Activated naive CD4-positive, alpha-beta T cell treated with anti-CD3 and anti-CD28 coated beads, Interleukin-2, amount 10 ng/mL, durations not matched to agents 7 days and 5 days (primary cell): ENCODE results near the gene DEFB114.
"Not testable (repeated sequence)": the region's sequence is repeated elsewhere in the genome, so short reads cannot be mapped to it uniquely, and the experiment has no call there.

ENCODE experiments used
- CTCF ChIA-PET: fragments of 350-600 bp; sonication (Branson Sonifier 250); formaldehyde crosslinking; loops from one replicate; lab custom pipeline; 2021; ENCODE audit warnings: antibody characterized with exemption; lab: Charles Lee
- DNase-seq: peaks from one replicate; pipeline ENCODE4 v3.0.0-alpha.2; 2020
- H3K27ac Mint-ChIP-seq: one replicate; pipeline ENCODE4 v1.8.0; 2021; ENCODE audit warnings: mild to moderate bottlenecking, moderate library complexity, mixed read lengths
- H3K27me3 Mint-ChIP-seq: one replicate; pipeline ENCODE4 v1.8.0; 2021; ENCODE audit warnings: mild to moderate bottlenecking, mixed read lengths
- H3K36me3 Mint-ChIP-seq: one replicate; pipeline ENCODE4 v1.8.0; 2021; ENCODE audit warnings: mixed read lengths
- H3K4me1 Mint-ChIP-seq: one replicate; pipeline ENCODE4 v1.8.0; 2021; ENCODE audit warnings: mixed read lengths
- H3K4me3 Mint-ChIP-seq: one replicate; pipeline ENCODE4 v1.8.0; 2021; ENCODE audit warnings: mild to moderate bottlenecking, moderate library complexity, mixed read lengths
- H3K9me3 Mint-ChIP-seq: one replicate; pipeline ENCODE4 v1.8.0; 2021; ENCODE audit warnings: mixed read lengths

DEFB114 gene

DNA sequence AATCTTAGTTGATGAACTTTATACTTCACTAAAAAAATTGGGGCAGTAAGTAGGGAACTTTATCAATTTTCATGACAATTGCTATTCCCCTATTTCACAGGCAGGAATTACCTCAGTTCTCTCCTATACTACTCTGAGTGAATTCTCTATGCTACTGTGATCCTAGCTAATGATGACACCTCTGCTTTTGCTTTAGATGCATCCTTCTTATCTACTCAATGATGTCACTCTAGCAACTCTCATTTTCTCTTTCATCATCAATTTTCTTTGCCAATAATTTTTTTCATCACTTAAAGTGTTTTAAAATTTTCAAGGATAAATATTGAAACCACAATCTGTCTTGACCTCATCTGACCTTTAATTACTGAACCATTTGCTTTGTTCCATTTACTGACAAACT is 8.1 kb downstream of the DEFB114 start:
- no peaks in the 10 kb centered on the region for H3K36me3 Mint-ChIP-seq
- H3K27ac Mint-ChIP-seq: no peak overlapping the region
- H3K4me1 Mint-ChIP-seq: no peaks in the 10 kb centered on the region
- no peak for DNase-seq
- H3K4me3 Mint-ChIP-seq: no peak overlapping the region
- CTCF ChIA-PET: no interaction called here
- no peaks in the 10 kb centered on the region for H3K9me3 Mint-ChIP-seq
- no peaks in the 10 kb centered on the region for H3K27me3 Mint-ChIP-seq

DNA sequence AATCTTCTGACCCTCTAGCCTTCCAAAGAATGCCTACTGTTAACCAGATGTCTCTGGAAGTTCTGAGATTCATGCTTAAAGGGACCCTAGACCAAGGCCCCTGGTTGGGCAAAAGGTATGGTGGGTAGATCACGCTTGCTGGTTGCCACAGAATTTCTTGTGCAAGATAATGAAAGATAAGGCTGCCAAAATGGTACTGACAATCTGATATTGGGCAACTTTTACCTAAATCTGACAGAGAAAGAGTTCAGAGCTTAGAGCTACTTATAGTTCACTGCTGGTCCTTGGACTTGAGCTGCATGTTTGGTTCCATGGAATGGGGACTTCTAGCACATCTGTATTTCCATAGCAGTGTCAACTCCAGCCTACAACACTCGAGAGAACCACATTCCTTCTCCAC is 12.0 kb downstream of the DEFB114 start:
- Mint-ChIP-seq H3K4me1 (no peaks in the 10 kb centered on the region), H3K27me3 (no peaks in the 10 kb centered on the region), H3K27ac (no peak overlapping the region), H3K36me3 (no peaks in the 10 kb centered on the region), H3K9me3 (peaks cover 2% of the 10 kb centered on the region), H3K4me3 (no peak overlapping the region)
- CTCF ChIA-PET: no interaction called here
- DNase-seq: no peak

DNA sequence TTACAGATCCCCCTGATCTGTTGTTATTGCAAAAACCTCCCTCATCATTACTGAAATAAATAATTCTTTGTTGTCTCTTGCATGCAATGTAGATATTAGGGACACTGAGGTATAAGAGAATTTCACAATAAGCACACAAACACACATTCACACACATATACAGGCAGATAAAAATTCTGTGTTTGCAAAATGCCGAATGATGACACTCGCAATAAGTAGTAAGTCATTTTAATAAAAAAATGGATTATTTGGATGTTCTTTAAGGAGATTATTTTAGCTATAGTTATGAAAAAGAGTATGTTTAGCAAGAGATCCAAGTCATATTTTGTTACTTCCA is 13.6 kb downstream of the DEFB114 start:
- Mint-ChIP-seq H3K4me3 (no peak overlapping the region), H3K9me3 (peaks cover 2% of the 10 kb centered on the region), H3K4me1 (no peaks in the 10 kb centered on the region), H3K27me3 (no peaks in the 10 kb centered on the region), H3K27ac (no peak overlapping the region), H3K36me3 (no peaks in the 10 kb centered on the region)
- no peak for DNase-seq
- CTCF ChIA-PET: no interaction called here

DNA sequence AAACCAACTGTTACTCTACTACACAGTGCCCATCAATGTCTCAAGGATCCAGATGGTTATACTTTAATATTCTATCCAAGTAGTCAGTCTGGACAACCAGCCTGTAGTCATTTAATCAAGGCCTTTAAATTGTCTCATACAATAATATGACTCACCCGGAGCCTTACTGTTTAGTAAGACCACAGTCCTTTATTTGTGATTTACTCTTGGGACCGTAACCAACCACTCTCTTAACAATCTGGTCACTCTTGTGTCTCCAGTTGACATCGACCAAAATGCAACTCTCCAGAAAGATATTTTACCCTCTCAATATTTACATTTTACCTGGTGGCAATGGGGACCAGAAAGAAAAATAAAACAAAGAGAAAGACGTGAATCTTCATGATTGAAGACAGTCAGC is 14.9 kb downstream of the DEFB114 start:
- Mint-ChIP-seq H3K36me3 (no peaks in the 10 kb centered on the region), H3K9me3 (peaks cover 9% of the 10 kb centered on the region), H3K4me3 (no peak overlapping the region), H3K4me1 (no peaks in the 10 kb centered on the region), H3K27ac (no peak overlapping the region), H3K27me3 (no peaks in the 10 kb centered on the region)
- DNase-seq: no peak
- CTCF ChIA-PET: no interaction called here

GRCh38 chr6:49946835-49947234 is 17.1 kb downstream of the DEFB114 start:
- Mint-ChIP-seq H3K27ac (no peak overlapping the region), H3K27me3 (no peaks in the 10 kb centered on the region)
- CTCF ChIA-PET: no interaction called here

GRCh38 chr6:49944068-49944467 is 19.9 kb downstream of the DEFB114 start:
- H3K4me1 Mint-ChIP-seq, CTCF ChIA-PET, DNase-seq, H3K27me3 Mint-ChIP-seq, H3K4me3 Mint-ChIP-seq, H3K36me3 Mint-ChIP-seq, H3K9me3 Mint-ChIP-seq, H3K27ac Mint-ChIP-seq: not testable (repeated sequence)

More at GRCh38 chr6:49946835-49947234, 17.1 kb downstream of the DEFB114 start:
- H3K4me3 Mint-ChIP-seq: no peak overlapping the region
- peaks cover 11% of the 10 kb centered on the region for H3K9me3 Mint-ChIP-seq
- no peaks in the 10 kb centered on the region for H3K4me1 Mint-ChIP-seq
- no peaks in the 10 kb centered on the region for H3K36me3 Mint-ChIP-seq
- no peak for DNase-seq

GRCh38 chr6:49939993-49940498 is 23.9 kb downstream of the DEFB114 start:
- Mint-ChIP-seq H3K27me3 (no peaks in the 10 kb centered on the region), H3K27ac (no peak overlapping the region), H3K36me3 (no peaks in the 10 kb centered on the region), H3K4me3 (no peak overlapping the region), H3K9me3 (peaks cover 8% of the 10 kb centered on the region), H3K4me1 (no peaks in the 10 kb centered on the region)
- CTCF ChIA-PET: no interaction called here
- DNase-seq: no peak

GRCh38 chr6:49937811-49938210 is 26.2 kb downstream of the DEFB114 start:
- Mint-ChIP-seq H3K27ac (no peak overlapping the region), H3K9me3 (no peaks in the 10 kb centered on the region), H3K27me3 (no peaks in the 10 kb centered on the region), H3K4me3 (no peak overlapping the region), H3K4me1 (no peaks in the 10 kb centered on the region), H3K36me3 (no peaks in the 10 kb centered on the region)
- no peak for DNase-seq
- CTCF ChIA-PET: no interaction called here

DNA sequence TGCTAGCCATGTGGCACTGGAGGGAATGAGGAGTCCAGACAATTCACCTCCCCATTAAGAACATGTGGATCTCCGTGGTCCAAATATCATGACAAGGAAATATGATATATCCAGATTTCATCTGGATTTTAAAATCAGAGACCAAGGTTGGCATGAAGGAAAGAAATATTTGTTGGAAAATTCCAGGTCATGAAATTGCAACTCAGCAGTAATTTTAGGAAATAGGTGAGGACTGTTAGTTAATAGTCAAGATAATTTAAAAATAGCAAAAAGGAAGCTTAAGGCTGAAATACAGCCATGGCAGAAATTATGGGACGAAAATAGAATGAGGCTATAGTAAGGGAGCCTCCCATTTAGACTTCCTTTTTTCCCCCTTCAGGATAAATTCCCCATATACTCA is 26.9 kb downstream of the DEFB114 start:
- Mint-ChIP-seq H3K9me3 (no peaks in the 10 kb centered on the region), H3K36me3 (no peaks in the 10 kb centered on the region), H3K27ac (no peak overlapping the region), H3K4me1 (no peaks in the 10 kb centered on the region), H3K4me3 (no peak overlapping the region), H3K27me3 (no peaks in the 10 kb centered on the region)
- no peak for DNase-seq
- CTCF ChIA-PET: no interaction called here

GRCh38 chr6:49935387-49935786 is 28.6 kb downstream of the DEFB114 start:
- Mint-ChIP-seq H3K27ac (no peak overlapping the region), H3K4me3 (no peak overlapping the region), H3K4me1 (no peaks in the 10 kb centered on the region), H3K27me3 (no peaks in the 10 kb centered on the region), H3K9me3 (no peaks in the 10 kb centered on the region), H3K36me3 (no peaks in the 10 kb centered on the region)
- no peak for DNase-seq
- CTCF ChIA-PET: no interaction called here

GRCh38 chr6:49934770-49935169 is 29.2 kb downstream of the DEFB114 start:
- CTCF ChIA-PET: no interaction called here
- H3K36me3 Mint-ChIP-seq: no peaks in the 10 kb centered on the region
- no peaks in the 10 kb centered on the region for H3K4me1 Mint-ChIP-seq
- no peak overlapping the region for H3K27ac Mint-ChIP-seq
- no peaks in the 10 kb centered on the region for H3K27me3 Mint-ChIP-seq
- no peak overlapping the region for H3K4me3 Mint-ChIP-seq
- no peaks in the 10 kb centered on the region for H3K9me3 Mint-ChIP-seq
- no peak for DNase-seq

DNA sequence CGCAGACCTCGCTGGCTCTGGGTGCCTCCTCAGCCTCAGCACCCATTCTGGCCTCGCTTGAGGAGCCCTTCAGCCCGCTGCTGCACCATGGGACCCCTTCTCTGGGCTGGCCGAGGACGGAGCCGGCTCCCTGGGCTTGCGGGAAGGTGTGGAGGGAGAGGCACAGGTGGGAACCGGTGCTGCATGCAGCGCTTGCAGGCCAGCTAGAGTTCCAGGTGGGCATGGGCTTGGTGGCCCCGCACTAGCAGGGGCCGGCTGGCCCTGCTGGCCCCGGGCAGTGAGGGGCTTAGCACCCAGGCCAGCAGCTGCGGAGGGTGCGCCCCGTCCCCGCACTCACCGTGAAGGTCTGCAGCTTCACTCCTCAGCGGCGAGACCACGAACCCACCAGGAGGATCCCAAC is 30.4 kb downstream of the DEFB114 start:
- CTCF ChIA-PET: no interaction called here
- H3K4me3 Mint-ChIP-seq: no peak overlapping the region

GRCh38 chr6:49929340-49929739 is 34.6 kb downstream of the DEFB114 start:
- Mint-ChIP-seq H3K27ac (no peak overlapping the region), H3K36me3 (no peaks in the 10 kb centered on the region), H3K4me3 (no peak overlapping the region), H3K27me3 (no peaks in the 10 kb centered on the region), H3K4me1 (no peaks in the 10 kb centered on the region), H3K9me3 (peaks cover 2% of the 10 kb centered on the region)
- no peak for DNase-seq
- CTCF ChIA-PET: no interaction called here

More for the DNA sequence above, 30.4 kb downstream of the DEFB114 start:
- Mint-ChIP-seq H3K27me3 (no peaks in the 10 kb centered on the region), H3K9me3 (no peaks in the 10 kb centered on the region), H3K36me3 (no peaks in the 10 kb centered on the region), H3K4me1 (no peaks in the 10 kb centered on the region), H3K27ac (no peak overlapping the region)
- DNase-seq: no peak

GRCh38 chr6:49923826-49924225 is 40.1 kb downstream of the DEFB114 start:
- no peak overlapping the region for H3K4me3 Mint-ChIP-seq
- CTCF ChIA-PET: interaction anchor here (1.1 kb wide), 1 partner anchor 192 kb away, joined by 3 read pairs; no protein-coding TSS in a partner anchor
- H3K36me3 Mint-ChIP-seq: no peaks in the 10 kb centered on the region
- DNase-seq: no peak
- H3K4me1 Mint-ChIP-seq: no peaks in the 10 kb centered on the region
- no peak overlapping the region for H3K27ac Mint-ChIP-seq
- H3K9me3 Mint-ChIP-seq: peaks cover 2% of the 10 kb centered on the region
- no peaks in the 10 kb centered on the region for H3K27me3 Mint-ChIP-seq

- no peaks in the 10 kb centered on the region for H3K36me3 Mint-ChIP-seq
- no peaks in the 10 kb centered on the region for H3K4me1 Mint-ChIP-seq
- no peak overlapping the region for H3K4me3 Mint-ChIP-seq
- H3K9me3 Mint-ChIP-seq: no peaks in the 10 kb centered on the region
- H3K27ac Mint-ChIP-seq: no peak overlapping the region
- CTCF ChIA-PET: no interaction called here
- H3K27me3 Mint-ChIP-seq: no peaks in the 10 kb centered on the region
- DNase-seq: no peak
Measured at GRCh38 chr6:49919935-49920644, 43.9 kb downstream of the DEFB114 start.
